SK-N-MC (cell line): Measurements from ENCODE around the gene TRIM47.
A peak's percentile ranks its signal among the peaks of the same experiment; 100 is the strongest.

Experiments used
- DNase-seq: peaks from one replicate; pipeline ENCODE4 v3.0.0-alpha.2; 2011; ENCODE audit warnings: low read depth, low spot score
- H3K27ac ChIP-seq: fragments of 200-600 bp; sonication (generic); 2 replicates; pipeline ENCODE4 v1.5.1; 2016; ENCODE audit warnings: mixed run types
- H3K36me3 ChIP-seq: fragments of 200-600 bp; sonication (generic); 2 replicates; pipeline ENCODE4 v1.6.1; 2017; ENCODE audit warnings: antibody characterized with exemption, low read length, mixed read lengths; ENCODE audit not compliant: insufficient read depth
- H3K4me3 ChIP-seq: fragments of 200-600 bp; sonication (generic); 2 replicates; pipeline ENCODE4 v1.5.1; 2016
- H3K9ac ChIP-seq: fragments of 200-600 bp; sonication (generic); 2 replicates; pipeline ENCODE4 v1.8.0; 2017; ENCODE audit warnings: mixed run types, mixed read lengths; ENCODE audit not compliant: insufficient read length
- H3K9me3 ChIP-seq: fragments of 200-600 bp; sonication (generic); 2 replicates; pipeline ENCODE4 v1.6.1; 2017; ENCODE audit warnings: low read depth, mild to moderate bottlenecking, antibody characterized with exemption, low read length, moderate library complexity, mixed read lengths
- EZH2 ChIP-seq: fragments of 200-600 bp; sonication (generic); IDR thresholded peaks from one replicate; pipeline ENCODE4 v1.6.1; 2017; ENCODE audit warnings: antibody characterized with exemption
- FOXP2 ChIP-seq: optimal IDR thresholded peaks from 2 replicates; pipeline ENCODE3; 2011; ENCODE audit warnings: mild to moderate bottlenecking, moderate library complexity; ENCODE audit not compliant: insufficient read depth; ENCODE audit errors: extremely low read length, control extremely low read depth
- POLR2AphosphoS5 ChIP-seq: IDR thresholded peaks from 2 replicates; pipeline ENCODE4 v1.6.1; 2012; ENCODE audit warnings: mild to moderate bottlenecking, low read depth, low read length, borderline replicate concordance

The TRIM47 gene

GRCh38 chr17:75900691-75901533, 22.5 kb upstream of the TRIM47 start:
- TF ChIP-seq FOXP2 (no peak), EZH2 (no peak), POLR2AphosphoS5 (no peak)
- H3K9ac ChIP-seq = no peak overlapping the region
- H3K36me3 ChIP-seq = peaks cover 28% of the 10 kb centered on the region; the same call in 1 of the 2 replicates
- H3K4me3 ChIP-seq = no peak overlapping the region
- no peak overlapping the region for H3K27ac ChIP-seq
- DNase-seq = no peak
- no peaks in the 10 kb centered on the region for H3K9me3 ChIP-seq

- TF ChIP-seq EZH2 (no peak), POLR2AphosphoS5 (no peak), FOXP2 (no peak)
- no peak overlapping the region for H3K9ac ChIP-seq
- H3K36me3 ChIP-seq = peaks cover 28% of the 10 kb centered on the region; the same call in 1 of the 2 replicates
- no peak overlapping the region for H3K4me3 ChIP-seq
- no peak overlapping the region for H3K27ac ChIP-seq
- DNase-seq = no peak
- H3K9me3 ChIP-seq = no peaks in the 10 kb centered on the region
Observed at GRCh38 chr17:75899767-75900468, 21.5 kb upstream of the TRIM47 start.

- TF ChIP-seq POLR2AphosphoS5 (no peak), EZH2 (no peak), FOXP2 (no peak)
- no peak overlapping the region for H3K4me3 ChIP-seq
- peaks cover 28% of the 10 kb centered on the region; the same call in 1 of the 2 replicates for H3K36me3 ChIP-seq
- H3K9me3 ChIP-seq = no peaks in the 10 kb centered on the region
- no peak overlapping the region for H3K27ac ChIP-seq
- DNase-seq = no peak
- H3K9ac ChIP-seq = no peak overlapping the region
Observed at GRCh38 chr17:75899353-75899752, 21.0 kb upstream of the TRIM47 start.

GRCh38 chr17:75898791-75899190, 20.4 kb upstream of the TRIM47 start:
- no peak for DNase-seq
- Histone ChIP-seq H3K27ac (no peak overlapping the region), H3K9me3 (no peaks in the 10 kb centered on the region), H3K4me3 (no peak overlapping the region), H3K36me3 (peaks cover 28% of the 10 kb centered on the region; the same call in 1 of the 2 replicates), H3K9ac (no peak overlapping the region)
- no peak for TF ChIP-seq POLR2AphosphoS5
- TF ChIP-seq FOXP2 = no peak
- no peak for TF ChIP-seq EZH2

GRCh38 chr17:75898065-75898464, 19.7 kb upstream of the TRIM47 start:
- H3K27ac ChIP-seq = peak overlapping the region; percentile 68; the same call in 1 of the 2 replicates
- DNase-seq = no peak
- H3K9me3 ChIP-seq = no peaks in the 10 kb centered on the region
- H3K9ac ChIP-seq = no peak overlapping the region
- TF ChIP-seq FOXP2 (no peak), EZH2 (no peak), POLR2AphosphoS5 (no peak)
- peaks cover 28% of the 10 kb centered on the region; the same call in 1 of the 2 replicates for H3K36me3 ChIP-seq
- H3K4me3 ChIP-seq = no peak overlapping the region

GRCh38 chr17:75897160-75898019, 19.0 kb upstream of the TRIM47 start:
- peak overlapping the region; percentile 68 for H3K27ac ChIP-seq
- no peak for DNase-seq
- H3K4me3 ChIP-seq = peak overlapping the region; percentile 91
- TF ChIP-seq FOXP2 (no peak), POLR2AphosphoS5 (no peak), EZH2 (no peak)
- H3K9me3 ChIP-seq = no peaks in the 10 kb centered on the region
- peak overlapping the region; percentile 88 for H3K9ac ChIP-seq
- peaks cover 28% of the 10 kb centered on the region; the same call in 1 of the 2 replicates for H3K36me3 ChIP-seq

- no peak for DNase-seq
- H3K27ac ChIP-seq = peak within 1 kb of the TSS; percentile 68
- peak within 1 kb of the TSS; percentile 88 for H3K9ac ChIP-seq
- TF ChIP-seq EZH2 (no peak), FOXP2 (no peak), POLR2AphosphoS5 (peak; percentile 90)
- H3K4me3 ChIP-seq = peak within 1 kb of the TSS; percentile 91
- peaks cover 23% of the 10 kb centered on the region; the same call in 1 of the 2 replicates for H3K36me3 ChIP-seq
- H3K9me3 ChIP-seq = no peaks in the 10 kb centered on the region
Observed at GRCh38 chr17:75896415-75897159, 18.2 kb upstream of the TRIM47 start, which contains the start of gene TRIM65. TSS of gene TRIM65 (minus strand) at chr17:75896951. CDS start at chr17:75896937, 14 bp downstream.

DNA sequence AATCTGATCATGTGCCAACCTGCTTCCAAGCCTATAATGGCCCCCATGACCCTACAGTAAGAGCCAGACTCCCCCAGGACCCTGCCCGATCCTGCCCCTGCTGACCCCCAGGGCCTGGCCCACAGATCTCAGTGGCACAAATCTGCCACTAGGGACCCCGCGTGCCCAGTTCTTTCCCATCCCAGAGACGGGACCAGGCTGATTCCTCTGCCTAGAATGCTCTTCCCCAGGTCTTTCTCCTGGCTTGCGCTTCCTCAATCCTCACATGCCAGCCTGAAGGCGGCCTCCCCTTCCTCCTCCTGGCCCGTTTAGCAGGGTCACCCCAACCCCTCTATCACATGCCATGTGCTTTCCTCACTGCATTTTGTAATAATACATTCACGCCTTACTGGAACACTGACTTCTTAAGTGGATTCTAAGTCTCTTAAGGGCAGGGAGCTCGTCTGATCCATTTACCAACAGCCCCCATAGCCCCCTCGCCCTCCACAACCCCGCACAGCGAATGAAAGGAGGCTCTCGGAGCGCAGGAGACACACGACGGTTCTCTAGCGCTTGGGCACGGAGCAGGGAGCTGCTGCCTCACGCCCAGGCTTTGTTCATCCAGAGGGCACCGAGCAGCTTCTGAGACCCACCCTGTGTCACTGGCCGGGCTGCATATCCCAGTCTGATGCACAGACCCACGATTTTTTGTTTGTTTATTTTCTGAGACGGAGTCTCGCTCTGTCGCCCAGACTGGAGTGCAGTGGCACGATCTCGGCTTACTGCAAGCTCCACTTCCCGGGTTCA, 17.2 kb upstream of the TRIM47 start:
- TF ChIP-seq FOXP2 = no peak
- TF ChIP-seq POLR2AphosphoS5 = no peak; the same call in 1 of the 2 replicates
- TF ChIP-seq EZH2 = no peak
- H3K36me3 ChIP-seq = peaks cover 13% of the 10 kb centered on the region; the same call in 1 of the 2 replicates
- DNase-seq = no peak

More for the DNA sequence above, 17.2 kb upstream of the TRIM47 start:
- H3K27ac ChIP-seq = no peak overlapping the region
- H3K9ac ChIP-seq = peak overlapping the region; percentile 88
- H3K4me3 ChIP-seq = peak overlapping the region; percentile 91
- H3K9me3 ChIP-seq = no peaks in the 10 kb centered on the region
